CD4-positive, alpha-beta T cell treated with Interleukin-12 subunit alpha and Interleukin-12 subunit beta, for 1 hour (primary cell): ENCODE results near the gene KCNN4.
"Not testable (repeated sequence)": the region's sequence is repeated elsewhere in the genome, so short reads cannot be mapped to it uniquely, and the experiment has no call there.

Experiments used
- DNase-seq: peaks from one replicate; pipeline ENCODE4 v3.0.0-alpha.2; 2020

Gene KCNN4

GRCh38 chr19:43798546-43799409, 18.0 kb upstream of the KCNN4 start:
- peak; percentile 45 for DNase-seq

- no peak for DNase-seq
Measured at GRCh38 chr19:43798026-43798545, 17.3 kb upstream of the KCNN4 start.

GRCh38 chr19:43797556-43797955, 16.8 kb upstream of the KCNN4 start:
- DNase-seq: no peak

GRCh38 chr19:43797118-43797517, 16.3 kb upstream of the KCNN4 start:
- no peak for DNase-seq

- no peak for DNase-seq
Measured at GRCh38 chr19:43790587-43790986, 9.8 kb upstream of the KCNN4 start.

GRCh38 chr19:43789029-43789428, 8.3 kb upstream of the KCNN4 start:
- DNase-seq: no peak

GRCh38 chr19:43786665-43787064, 5.9 kb upstream of the KCNN4 start:
- no peak for DNase-seq

GRCh38 chr19:43784981-43785808, 4.4 kb upstream of the KCNN4 start:
- DNase-seq: peak; percentile 79

GRCh38 chr19:43784241-43784980, 3.6 kb upstream of the KCNN4 start:
- DNase-seq: peak; percentile 54

GRCh38 chr19:43783636-43784035, 2.9 kb upstream of the KCNN4 start:
- DNase-seq: no peak

- DNase-seq: peak; percentile 34
Measured at GRCh38 chr19:43782689-43783231, 2.0 kb upstream of the KCNN4 start.

GRCh38 chr19:43782311-43782660, 1.5 kb upstream of the KCNN4 start:
- no peak for DNase-seq

GRCh38 chr19:43781630-43782310, 997 bp upstream of the KCNN4 start:
- DNase-seq: no peak

GRCh38 chr19:43779820-43780219, 953 bp downstream of the KCNN4 start:
- peak; percentile 33 for DNase-seq

GRCh38 chr19:43779147-43779819, 1.5 kb downstream of the KCNN4 start:
- no peak for DNase-seq

GRCh38 chr19:43778651-43779050, 2.1 kb downstream of the KCNN4 start:
- no peak for DNase-seq

- DNase-seq: peak; percentile 68
Measured at GRCh38 chr19:43777163-43777695, 3.5 kb downstream of the KCNN4 start.

- DNase-seq: no peak
Measured at GRCh38 chr19:43776286-43776685, 4.5 kb downstream of the KCNN4 start.

GRCh38 chr19:43775299-43775890, 5.4 kb downstream of the KCNN4 start:
- DNase-seq: no peak

- not testable (repeated sequence) for DNase-seq
Measured at GRCh38 chr19:43774940-43775258, 5.9 kb downstream of the KCNN4 start.
